CD14-positive monocyte (primary cell): Measurements from ENCODE around the gene GRK4. TPM values are rescaled to one million over a fixed set of nuclear protein-coding genes. Genes with fewer than 3 reads are reported as not detected.

ENCODE experiments used
- DNase-seq, 3 donors: peaks; one replicate each; pipeline ENCODE4 v3.0.0-alpha.2; 2011 to 2022
- H2AFZ ChIP-seq: 2 replicates; pipeline ENCODE4 v1.6.0; 2012; ENCODE audit warnings: mild to moderate bottlenecking, low read depth, low read length, inconsistent platforms; ENCODE audit not compliant: insufficient read depth, poor library complexity, severe bottlenecking
- H3K27ac ChIP-seq, 2 donors: 1 replicate in 1 of 2; 2 replicates in 1 of 2; pipeline ENCODE4 v1.5.1; 2012 to 2013; ENCODE audit warnings: low read length in 2 of 2, control low read depth in 1 of 2, inconsistent platforms in 1 of 2, low read depth in 1 of 2, mild to moderate bottlenecking in 1 of 2
- H3K27me3 ChIP-seq, 2 donors: one replicate each; pipeline versions ENCODE4 v1.6.0 to v1.6.1; 2011 to 2013; ENCODE audit warnings: low read length in 2 of 2; ENCODE audit not compliant: control insufficient read depth in 2 of 2, insufficient read depth in 2 of 2
- H3K36me3 ChIP-seq, 2 donors: replicated peaks in 1 of 2; 1 replicate in 1 of 2; 2 replicates in 1 of 2; pipeline versions ENCODE4 v1.5.1 to v1.6.1; 2012 to 2013; ENCODE audit warnings: low read length in 2 of 2, control low read depth in 1 of 2, inconsistent platforms in 1 of 2, mild to moderate bottlenecking in 1 of 2; ENCODE audit not compliant: insufficient read depth in 2 of 2, control insufficient read depth in 1 of 2
- H3K4me1 ChIP-seq, 2 donors: 1 replicate in 1 of 2; 2 replicates in 1 of 2; pipeline versions ENCODE4 v1.5.1 to v1.6.1; 2012 to 2013; ENCODE audit warnings: low read length in 2 of 2, control low read depth in 1 of 2, inconsistent platforms in 1 of 2, mild to moderate bottlenecking in 1 of 2, moderate library complexity in 1 of 2; ENCODE audit not compliant: insufficient read depth in 2 of 2, control insufficient read depth in 1 of 2
- H3K4me2 ChIP-seq: replicated peaks from 2 replicates; pipeline ENCODE3; 2012; ENCODE audit warnings: low read length, moderate library complexity, mild to moderate bottlenecking; ENCODE audit not compliant: poor library complexity, severe bottlenecking; ENCODE audit errors: extremely low read depth
- H3K4me3 ChIP-seq, 3 experiments: fragments of 200-600 bp in 1 of 3; sonication (generic) in 1 of 3; replicated peaks in 1 of 3; 1 replicate in 2 of 3; 2 replicates in 1 of 3; pipeline ENCODE4 v1.5.1; 2011 to 2013; ENCODE audit warnings: low read length in 3 of 3, mild to moderate bottlenecking in 3 of 3, control low read depth in 2 of 3, low read depth in 2 of 3, inconsistent platforms in 1 of 3, moderate library complexity in 1 of 3
- H3K79me2 ChIP-seq: 2 replicates; pipeline ENCODE4 v1.6.0; 2012; ENCODE audit warnings: mild to moderate bottlenecking, control low read depth, inconsistent platforms, low read length, moderate library complexity; ENCODE audit not compliant: insufficient read depth
- H3K9ac ChIP-seq: 2 replicates; pipeline ENCODE4 v1.6.0; 2017; ENCODE audit warnings: low read length, mild to moderate bottlenecking; ENCODE audit not compliant: insufficient read depth, poor library complexity, severe bottlenecking
- H3K9me3 ChIP-seq, 2 donors: replicated peaks in 1 of 2; 1 replicate in 1 of 2; 2 replicates in 1 of 2; pipeline versions ENCODE4 v1.5.1 to v1.6.1; 2012 to 2013; ENCODE audit warnings: low read length in 2 of 2, control low read depth in 1 of 2; ENCODE audit not compliant: control insufficient read depth in 1 of 2, insufficient read depth in 1 of 2
- H4K20me1 ChIP-seq: 2 replicates; pipeline ENCODE4 v1.6.0; 2012; ENCODE audit warnings: mild to moderate bottlenecking, low read length, control low read depth, moderate library complexity; ENCODE audit not compliant: insufficient read depth
- H3K27ac Mint-ChIP-seq, 7 donors: one replicate each; pipeline ENCODE4 v1.8.0; 2020; ENCODE audit warnings: mild to moderate bottlenecking in 7 of 7, mixed read lengths in 7 of 7, moderate library complexity in 6 of 7, inconsistent platforms in 2 of 7
- H3K27me3 Mint-ChIP-seq, 3 donors: one replicate each; pipeline ENCODE4 v1.8.0; 2021 to 2022; ENCODE audit warnings: low read depth in 3 of 3, mild to moderate bottlenecking in 3 of 3, mixed read lengths in 3 of 3, moderate library complexity in 3 of 3, inconsistent platforms in 1 of 3
- H3K36me3 Mint-ChIP-seq, 2 donors: one replicate each; pipeline ENCODE4 v1.8.0; 2020; ENCODE audit warnings: mixed read lengths in 2 of 2, inconsistent platforms in 1 of 2, mild to moderate bottlenecking in 1 of 2
- H3K4me1 Mint-ChIP-seq: one replicate; pipeline ENCODE4 v1.8.0; 2020; ENCODE audit warnings: mild to moderate bottlenecking, mixed read lengths
- H3K4me3 Mint-ChIP-seq, 2 donors: one replicate each; pipeline ENCODE4 v1.8.0; 2020; ENCODE audit warnings: mild to moderate bottlenecking in 2 of 2, mixed read lengths in 2 of 2, moderate library complexity in 1 of 2
- H3K9me3 Mint-ChIP-seq, 7 donors: one replicate each; pipeline ENCODE4 v1.8.0; 2020 to 2022; ENCODE audit warnings: mixed read lengths in 7 of 7, mild to moderate bottlenecking in 6 of 7, moderate library complexity in 6 of 7, inconsistent platforms in 2 of 7
- WGBS: methylation state at CpG from one replicate; pipeline ENCODE4 v1.1.5; 2013; ENCODE audit warnings: missing lambda C conversion rate; ENCODE audit not compliant: insufficient coverage; 5-methylcytosine and 5-hydroxymethylcytosine counted together
- intact Hi-C, 2 donors: fragments of 100-400 bp; cut with micrococcal nuclease; formaldehyde crosslinking; loops; one replicate each; pipeline versions ENCODE4 v1.15.0 to v1.15.1; 2023
- polyA plus RNA-seq, 3 donors: library from polyadenylated mRNA; depleted of rRNA in 1 of 3; unstranded in 2 of 3; stranded (reverse) in 1 of 3; fragments of 300-500 nt in 2 of 3; fragments of >200 nt in 1 of 3; fragmentation: Illumina TruSeq in 2 of 3; gene quantifications; 1 replicate in 2 of 3; 2 replicates in 1 of 3; pipeline ENCODE4 v1.2.3, GENCODE V29; 2012 to 2021
- TF ChIP-seq, protein P1 (sequence below): fragments of 200-600 bp; IDR thresholded peaks from one replicate; pipeline ENCODE4 v1.8.0; 2022; ENCODE audit warnings: antibody characterized with exemption, mild to moderate bottlenecking

GRK4 gene
- polyA plus RNA-seq, 3 donors, result 1.1 to 1.2 (median 1.2) TPM

- H3K4me1 ChIP-seq, result no peaks in the 10 kb centered on the region
- H3K79me2 ChIP-seq, result no peaks in the 10 kb centered on the region
- no peak overlapping the region for H3K4me2 ChIP-seq
- 96% methylated on average over 3 of the region's 4 CpGs for WGBS
- H4K20me1 ChIP-seq, result no peaks in the 10 kb centered on the region
- no peak overlapping the region for H2AFZ ChIP-seq
- no peak overlapping the region for H3K9ac ChIP-seq
- no peaks in the 10 kb centered on the region for H3K36me3 Mint-ChIP-seq
- no peak overlapping the region for H3K4me3 ChIP-seq
- no peak for DNase-seq
- H3K27ac Mint-ChIP-seq, result no peak overlapping the region
- no peaks in the 10 kb centered on the region for H3K4me1 Mint-ChIP-seq
- peaks cover 0 to 2% (median 0%) of the 10 kb centered on the region in 3 donors for H3K27me3 Mint-ChIP-seq
- no peaks in the 10 kb centered on the region for H3K9me3 ChIP-seq
- intact Hi-C loops, result no loop called here
- peaks cover 0 to 2% (median 0%) of the 10 kb centered on the region in 7 donors for H3K9me3 Mint-ChIP-seq
- no peak overlapping the region for H3K4me3 Mint-ChIP-seq
- TF ChIP-seq, protein P1, sequence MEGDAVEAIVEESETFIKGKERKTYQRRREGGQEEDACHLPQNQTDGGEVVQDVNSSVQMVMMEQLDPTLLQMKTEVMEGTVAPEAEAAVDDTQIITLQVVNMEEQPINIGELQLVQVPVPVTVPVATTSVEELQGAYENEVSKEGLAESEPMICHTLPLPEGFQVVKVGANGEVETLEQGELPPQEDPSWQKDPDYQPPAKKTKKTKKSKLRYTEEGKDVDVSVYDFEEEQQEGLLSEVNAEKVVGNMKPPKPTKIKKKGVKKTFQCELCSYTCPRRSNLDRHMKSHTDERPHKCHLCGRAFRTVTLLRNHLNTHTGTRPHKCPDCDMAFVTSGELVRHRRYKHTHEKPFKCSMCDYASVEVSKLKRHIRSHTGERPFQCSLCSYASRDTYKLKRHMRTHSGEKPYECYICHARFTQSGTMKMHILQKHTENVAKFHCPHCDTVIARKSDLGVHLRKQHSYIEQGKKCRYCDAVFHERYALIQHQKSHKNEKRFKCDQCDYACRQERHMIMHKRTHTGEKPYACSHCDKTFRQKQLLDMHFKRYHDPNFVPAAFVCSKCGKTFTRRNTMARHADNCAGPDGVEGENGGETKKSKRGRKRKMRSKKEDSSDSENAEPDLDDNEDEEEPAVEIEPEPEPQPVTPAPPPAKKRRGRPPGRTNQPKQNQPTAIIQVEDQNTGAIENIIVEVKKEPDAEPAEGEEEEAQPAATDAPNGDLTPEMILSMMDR, result no peak
- no peak overlapping the region for H3K27ac ChIP-seq
- H3K27me3 ChIP-seq, result no peaks in the 10 kb centered on the region
- no peaks in the 10 kb centered on the region for H3K36me3 ChIP-seq
Measured at GRCh38 chr4:2991243-2991642, 27.9 kb downstream of the GRK4 start.

DNA sequence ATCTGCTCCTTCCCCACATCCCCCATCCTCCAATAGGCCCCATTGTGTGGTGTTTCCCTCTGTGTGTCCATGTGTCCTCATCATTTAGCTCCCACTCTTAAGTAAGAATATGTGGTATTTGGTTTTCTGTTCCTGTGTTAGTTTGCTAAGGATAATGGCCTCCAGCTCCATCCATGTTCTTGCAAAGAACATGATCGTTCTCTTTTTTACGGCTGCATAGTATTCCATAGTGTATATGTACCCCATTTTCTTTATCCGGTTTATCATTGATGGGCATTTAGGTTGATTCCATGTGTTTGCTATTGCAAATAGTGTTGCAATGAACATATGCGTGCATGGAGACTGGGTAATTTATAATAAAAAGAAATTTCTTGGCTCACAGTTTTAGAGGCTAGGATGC lies 31.5 kb downstream of the GRK4 start:
- intact Hi-C loops, result no loop called here
- no peak overlapping the region for H3K4me2 ChIP-seq

More for the DNA sequence above, 31.5 kb downstream of the GRK4 start:
- no peak overlapping the region for H3K4me3 ChIP-seq
- H4K20me1 ChIP-seq, result no peaks in the 10 kb centered on the region
- WGBS, result 100% methylated on average over 1 of the region's 4 CpGs
- no peak overlapping the region for H2AFZ ChIP-seq
- Mint-ChIP-seq H3K27me3 (peaks cover 0 to 6% (median 0%) of the 10 kb centered on the region in 3 donors), H3K4me1 (no peaks in the 10 kb centered on the region), H3K4me3 (no peak overlapping the region), H3K36me3 (no peaks in the 10 kb centered on the region), H3K9me3 (no peaks in the 10 kb centered on the region), H3K27ac (no peak overlapping the region)
- no peaks in the 10 kb centered on the region for H3K4me1 ChIP-seq
- no peak for DNase-seq
- no peaks in the 10 kb centered on the region for H3K27me3 ChIP-seq
- no peak overlapping the region for H3K9ac ChIP-seq
- H3K9me3 ChIP-seq, result no peaks in the 10 kb centered on the region
- H3K79me2 ChIP-seq, result no peaks in the 10 kb centered on the region
- TF ChIP-seq, protein P1, result no peak
- H3K36me3 ChIP-seq, result no peaks in the 10 kb centered on the region
- H3K27ac ChIP-seq, result no peak overlapping the region
